Measurements from ENCODE around the gene JMJD6. TPM values are rescaled to one million over a fixed set of nuclear protein-coding genes. Genes with fewer than 3 reads are reported as not detected.

Gene JMJD6
- total RNA-seq, 2 donors from 2014 or later: 38.6 to 41.6 TPM

DNA sequence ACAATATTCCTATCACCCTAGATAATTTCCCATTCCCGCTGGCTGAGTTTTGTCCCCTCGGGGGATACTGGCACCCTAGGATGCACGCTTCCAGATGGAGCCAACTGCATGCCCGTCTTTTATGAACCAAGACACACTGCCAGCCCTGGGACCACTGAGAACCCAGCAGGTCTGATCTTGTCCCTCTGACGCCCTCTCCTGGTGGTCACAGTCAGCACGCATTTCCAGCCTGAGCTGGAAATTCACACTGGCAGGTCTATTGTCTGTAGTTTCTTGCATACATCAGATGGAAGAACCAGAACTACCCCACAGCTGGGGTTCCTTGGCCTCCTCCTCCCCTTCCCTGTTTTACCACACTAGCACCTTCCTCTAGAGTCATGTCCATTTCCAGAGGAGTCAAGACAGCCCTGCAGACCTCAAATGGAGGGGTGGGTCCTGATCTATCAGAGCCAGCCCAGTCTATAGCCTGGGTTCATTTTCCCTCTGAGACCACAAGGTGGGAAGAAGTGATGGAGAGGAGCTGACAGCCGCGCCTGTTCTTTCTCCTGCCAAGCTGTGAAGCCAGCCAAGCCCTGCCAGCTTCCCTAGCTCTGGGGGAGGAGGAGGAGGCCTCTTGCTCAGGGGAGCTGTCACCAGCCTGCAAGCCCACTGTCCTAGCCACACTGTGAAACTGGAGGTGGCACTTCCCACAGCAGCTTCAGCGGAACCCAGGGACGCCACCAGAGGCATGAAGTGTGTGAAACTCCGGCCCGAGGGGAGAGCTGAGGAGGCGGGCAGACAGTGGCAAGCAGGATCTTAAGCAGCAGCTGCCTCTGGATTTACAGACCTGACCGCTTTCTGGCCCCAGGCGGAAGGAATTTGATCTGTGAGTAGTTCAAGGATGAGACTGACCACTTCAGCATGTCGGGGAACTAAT, 44.9 kb downstream of the JMJD6 start:
- peak overlapping the region in 1 of 2 donors; percentile 14 for H3K9ac ChIP-seq (ENCODE audit: low read depth in 2 of 2, low read length in 2 of 2)
- DNase-seq: peak; percentile 89
- no peak overlapping the region for H3K4me3 ChIP-seq
- TF ChIP-seq, protein P1, sequence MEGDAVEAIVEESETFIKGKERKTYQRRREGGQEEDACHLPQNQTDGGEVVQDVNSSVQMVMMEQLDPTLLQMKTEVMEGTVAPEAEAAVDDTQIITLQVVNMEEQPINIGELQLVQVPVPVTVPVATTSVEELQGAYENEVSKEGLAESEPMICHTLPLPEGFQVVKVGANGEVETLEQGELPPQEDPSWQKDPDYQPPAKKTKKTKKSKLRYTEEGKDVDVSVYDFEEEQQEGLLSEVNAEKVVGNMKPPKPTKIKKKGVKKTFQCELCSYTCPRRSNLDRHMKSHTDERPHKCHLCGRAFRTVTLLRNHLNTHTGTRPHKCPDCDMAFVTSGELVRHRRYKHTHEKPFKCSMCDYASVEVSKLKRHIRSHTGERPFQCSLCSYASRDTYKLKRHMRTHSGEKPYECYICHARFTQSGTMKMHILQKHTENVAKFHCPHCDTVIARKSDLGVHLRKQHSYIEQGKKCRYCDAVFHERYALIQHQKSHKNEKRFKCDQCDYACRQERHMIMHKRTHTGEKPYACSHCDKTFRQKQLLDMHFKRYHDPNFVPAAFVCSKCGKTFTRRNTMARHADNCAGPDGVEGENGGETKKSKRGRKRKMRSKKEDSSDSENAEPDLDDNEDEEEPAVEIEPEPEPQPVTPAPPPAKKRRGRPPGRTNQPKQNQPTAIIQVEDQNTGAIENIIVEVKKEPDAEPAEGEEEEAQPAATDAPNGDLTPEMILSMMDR (IDR thresholded peaks at IDR 0.05): peak; percentile 83
- no peak overlapping the region for H3K27ac ChIP-seq
- no peaks in the 10 kb centered on the region for H3K9me3 ChIP-seq
- intact Hi-C loops (cut with DNase I): loop anchor here (5.0 to 10.0 kb wide), 3 partner anchors 54 to 157 kb away; no protein-coding TSS in a partner anchor
- no peaks in the 10 kb centered on the region for H3K27me3 ChIP-seq
- H3K36me3 ChIP-seq: no peaks in the 10 kb centered on the region
- peaks cover 3% of the 10 kb centered on the region for H3K4me1 ChIP-seq

DNA sequence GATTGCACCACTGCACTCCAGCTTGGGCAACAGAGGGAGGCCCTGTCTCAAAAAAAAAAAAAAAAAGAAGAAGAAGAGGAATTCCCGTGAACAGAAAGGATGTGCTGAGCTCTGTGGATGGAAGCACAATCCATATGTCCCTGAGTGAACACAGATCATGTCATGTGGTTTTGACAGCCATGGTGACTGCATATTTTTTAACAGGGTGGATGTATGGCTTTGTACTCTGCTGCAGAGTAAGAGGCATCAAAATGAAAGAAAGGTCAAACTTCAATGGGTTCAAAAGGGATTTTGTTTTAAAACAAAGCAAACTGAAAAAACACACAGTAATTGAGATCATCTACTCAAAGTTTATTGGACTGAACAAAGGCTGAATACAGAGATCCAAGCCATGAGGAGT, 47.2 kb downstream of the JMJD6 start:
- no peaks in the 10 kb centered on the region for H3K27me3 ChIP-seq
- H3K36me3 ChIP-seq: no peaks in the 10 kb centered on the region
- H3K27ac ChIP-seq: peak overlapping the region; percentile 53
- intact Hi-C loops (cut with DNase I): no loop called here
- H3K4me3 ChIP-seq: no peak overlapping the region
- H3K4me1 ChIP-seq: peaks cover 3% of the 10 kb centered on the region
- DNase-seq: no peak
- TF ChIP-seq, protein P1 (IDR thresholded peaks at IDR 0.05): no peak
- H3K9ac ChIP-seq (ENCODE audit: low read depth in 2 of 2, low read length in 2 of 2): no peak overlapping the region
- H3K9me3 ChIP-seq: no peaks in the 10 kb centered on the region

DNA sequence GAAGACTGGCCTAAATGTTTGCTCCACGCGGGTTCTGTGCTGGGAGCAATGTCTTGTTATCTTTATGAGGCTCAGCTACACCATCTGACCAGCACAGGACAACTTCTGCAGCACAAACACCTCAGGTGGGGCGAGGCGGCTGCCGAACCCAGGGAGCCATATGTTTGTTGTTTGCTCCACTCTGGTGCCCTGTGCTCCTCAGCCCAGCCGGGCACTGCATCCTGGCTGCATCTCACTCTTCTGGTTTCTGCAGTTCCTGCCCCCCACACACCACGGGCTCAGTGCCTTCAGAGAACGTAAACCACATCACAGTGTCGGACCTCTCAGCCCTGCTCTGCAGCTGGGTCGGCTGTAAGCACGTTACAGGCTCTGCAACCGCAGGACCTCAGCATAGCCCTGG, 48.1 kb downstream of the JMJD6 start:
- Histone ChIP-seq H3K4me1 (peaks cover 3% of the 10 kb centered on the region), H3K9ac (ENCODE audit: low read depth in 2 of 2, low read length in 2 of 2) (peak overlapping the region in 1 of 2 donors; percentile 77), H3K9me3 (no peaks in the 10 kb centered on the region), H3K4me3 (no peak overlapping the region), H3K27ac (peak overlapping the region; percentile 53), H3K36me3 (no peaks in the 10 kb centered on the region), H3K27me3 (no peaks in the 10 kb centered on the region)
- TF ChIP-seq, protein P1 (IDR thresholded peaks at IDR 0.05): no peak
- intact Hi-C loops (cut with DNase I): no loop called here
- peak; percentile 81 for DNase-seq

DNA sequence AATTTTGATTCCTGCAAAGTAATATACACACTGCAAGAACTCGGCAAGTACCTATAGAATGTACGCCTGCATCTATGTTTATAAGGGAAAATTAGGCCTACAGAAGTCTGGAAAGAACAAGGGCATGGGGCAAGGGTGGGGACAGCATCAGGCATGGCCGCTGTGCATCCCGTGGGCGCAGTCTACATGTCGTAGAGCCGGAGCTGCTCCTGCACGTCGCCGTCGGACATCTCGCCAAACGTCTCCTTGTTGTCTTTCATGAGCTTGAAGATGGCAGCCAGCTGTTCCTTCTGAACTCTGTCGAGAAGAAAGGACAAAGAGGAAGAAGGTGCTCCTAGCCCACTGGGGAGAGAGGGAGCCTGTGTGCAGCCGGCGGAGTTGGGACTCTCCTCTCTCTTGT, 49.0 kb downstream of the JMJD6 start:
- no peaks in the 10 kb centered on the region for H3K9me3 ChIP-seq
- DNase-seq: no peak
- TF ChIP-seq, protein P1 (IDR thresholded peaks at IDR 0.05): no peak
- H3K9ac ChIP-seq (ENCODE audit: low read depth in 2 of 2, low read length in 2 of 2): no peak overlapping the region
- H3K4me3 ChIP-seq: no peak overlapping the region
- peaks cover 10% of the 10 kb centered on the region for H3K4me1 ChIP-seq
- H3K36me3 ChIP-seq: no peaks in the 10 kb centered on the region
- H3K27ac ChIP-seq: no peak overlapping the region
- H3K27me3 ChIP-seq: no peaks in the 10 kb centered on the region
- intact Hi-C loops (cut with DNase I): no loop called here

DNA sequence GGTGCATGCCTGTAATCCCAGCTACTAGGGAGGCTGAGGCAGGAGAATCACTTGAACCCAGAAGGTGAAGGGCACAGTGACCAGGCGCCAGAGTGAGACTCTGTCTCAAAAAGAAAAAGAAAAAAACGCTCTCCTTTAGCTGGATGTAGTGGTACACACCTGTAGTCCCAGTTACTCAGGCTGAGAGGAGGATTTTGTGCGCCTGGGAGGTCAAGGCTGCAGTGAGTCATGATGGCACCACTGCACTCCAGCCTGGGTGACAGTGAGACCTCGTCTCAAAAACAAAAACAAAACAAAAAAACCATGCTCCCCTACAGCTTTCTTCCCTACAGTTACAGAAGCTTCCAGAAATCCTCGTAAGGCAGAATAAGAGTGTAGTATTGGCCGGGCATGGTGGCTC, 49.8 kb downstream of the JMJD6 start:
- Histone ChIP-seq H3K27me3 (no peaks in the 10 kb centered on the region), H3K4me3 (no peak overlapping the region), H3K9me3 (no peaks in the 10 kb centered on the region), H3K4me1 (peaks cover 10% of the 10 kb centered on the region), H3K9ac (ENCODE audit: low read depth in 2 of 2, low read length in 2 of 2) (no peak overlapping the region), H3K27ac (no peak overlapping the region), H3K36me3 (no peaks in the 10 kb centered on the region)
- intact Hi-C loops (cut with DNase I): no loop called here
- no peak for DNase-seq
- TF ChIP-seq, protein P1 (IDR thresholded peaks at IDR 0.05): no peak

Data from colonic mucosa (tissue), 4 donors.